Measurements from ENCODE around the gene NTN4.

- TF ChIP-seq CTCF (IDR thresholded peaks at IDR 0.05) (no peak), POLR2A (IDR thresholded peaks at IDR 0.05) (no peak)
Observed at GRCh38 chr12:95726903-95727302, 63.7 kb downstream of the NTN4 start.
